Hepatocyte (in vitro differentiated cells): Measurements from ENCODE around the gene CILP2.

ENCODE experiments used
- CTCF ChIP-seq: fragments of 200-600 bp; sonication (generic); IDR thresholded peaks from 2 replicates; pipeline ENCODE4 v1.5.1; 2016; ENCODE audit warnings: antibody characterized with exemption, mild to moderate bottlenecking; ENCODE audit not compliant: poor library complexity
- EZH2 ChIP-seq: fragments of 200-600 bp; sonication (generic); IDR thresholded peaks from 2 replicates; pipeline ENCODE4 v1.6.1; 2016; ENCODE audit warnings: antibody characterized with exemption, mild to moderate bottlenecking, borderline replicate concordance
- EZH2phosphoT487 ChIP-seq: fragments of 200-600 bp; sonication (generic); IDR thresholded peaks from one replicate; pipeline ENCODE4 v1.6.1; 2018; ENCODE audit warnings: antibody characterized with exemption, mild to moderate bottlenecking, low read depth, moderate library complexity; ENCODE audit not compliant: unreplicated experiment, severe bottlenecking

- TF ChIP-seq CTCF (no peak), EZH2 (no peak), EZH2phosphoT487 (no peak)
Observed at GRCh38 chr19:19529783-19530422, 8.2 kb upstream of the CILP2 start.
